ENCODE results near the gene TSPAN17. TPM values are rescaled to one million over a fixed set of nuclear protein-coding genes. Genes with fewer than 3 reads are reported as not detected.
"Not testable (repeated sequence)": the region's sequence is repeated elsewhere in the genome, so short reads cannot be mapped to it uniquely, and the experiment has no call there.

Gene TSPAN17, protein sequence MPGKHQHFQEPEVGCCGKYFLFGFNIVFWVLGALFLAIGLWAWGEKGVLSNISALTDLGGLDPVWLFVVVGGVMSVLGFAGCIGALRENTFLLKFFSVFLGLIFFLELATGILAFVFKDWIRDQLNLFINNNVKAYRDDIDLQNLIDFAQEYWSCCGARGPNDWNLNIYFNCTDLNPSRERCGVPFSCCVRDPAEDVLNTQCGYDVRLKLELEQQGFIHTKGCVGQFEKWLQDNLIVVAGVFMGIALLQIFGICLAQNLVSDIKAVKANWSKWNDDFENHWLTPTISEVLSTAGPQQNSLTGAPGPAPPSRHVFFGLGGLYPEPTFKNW
- 10 to 100 TPM; 17.6 to 38.1 TPM for total RNA-seq

DNA sequence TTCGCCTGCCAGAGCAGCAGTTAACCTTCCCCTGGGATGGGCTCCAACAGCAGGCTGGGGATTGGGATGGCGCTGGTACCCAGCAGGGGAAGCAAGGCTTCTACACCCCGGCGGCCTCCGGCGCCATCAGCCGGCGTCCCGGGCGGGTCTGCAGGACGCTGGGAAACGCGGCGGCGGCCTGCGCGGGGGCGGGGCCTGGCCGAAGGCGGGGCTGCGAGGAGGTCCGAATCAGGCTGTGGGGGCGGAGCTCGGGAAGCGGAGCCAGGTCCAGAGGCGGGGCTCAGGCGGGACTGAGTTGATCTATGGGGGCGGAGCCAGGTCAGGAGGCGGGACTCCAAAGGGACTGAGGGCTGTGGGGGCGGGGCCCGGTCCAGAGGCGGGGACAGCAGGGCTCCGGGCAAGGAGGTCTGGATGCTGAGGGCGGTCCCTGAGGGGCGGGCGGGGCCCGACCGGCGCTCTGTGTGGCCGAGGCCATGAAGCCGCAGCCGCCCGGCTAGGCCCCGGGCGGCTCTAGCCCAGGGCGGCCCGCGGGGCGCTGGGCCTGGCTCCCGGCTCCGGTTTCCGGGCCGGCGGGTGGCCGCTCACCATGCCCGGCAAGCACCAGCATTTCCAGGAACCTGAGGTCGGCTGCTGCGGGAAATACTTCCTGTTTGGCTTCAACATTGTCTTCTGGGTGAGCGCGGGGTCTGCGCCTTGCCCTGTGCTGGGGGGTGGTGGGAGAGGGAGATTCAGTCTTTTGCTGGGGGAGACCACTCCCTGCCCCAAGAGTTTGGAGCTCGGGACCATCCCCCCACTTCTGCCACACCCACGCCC, at the start of gene TSPAN17:
Gene TSPAN17 (plus strand): TSS at position 455 of the 813 bp plus-strand sequence. CDS start 132 bp downstream, at position 587.
- peaks cover 4% of the 10 kb centered on the region for H3K4me1 ChIP-seq (replicated peaks)
- H3K27ac ChIP-seq, result peak within 1 kb of the TSS; percentile 48 to 63

DNA sequence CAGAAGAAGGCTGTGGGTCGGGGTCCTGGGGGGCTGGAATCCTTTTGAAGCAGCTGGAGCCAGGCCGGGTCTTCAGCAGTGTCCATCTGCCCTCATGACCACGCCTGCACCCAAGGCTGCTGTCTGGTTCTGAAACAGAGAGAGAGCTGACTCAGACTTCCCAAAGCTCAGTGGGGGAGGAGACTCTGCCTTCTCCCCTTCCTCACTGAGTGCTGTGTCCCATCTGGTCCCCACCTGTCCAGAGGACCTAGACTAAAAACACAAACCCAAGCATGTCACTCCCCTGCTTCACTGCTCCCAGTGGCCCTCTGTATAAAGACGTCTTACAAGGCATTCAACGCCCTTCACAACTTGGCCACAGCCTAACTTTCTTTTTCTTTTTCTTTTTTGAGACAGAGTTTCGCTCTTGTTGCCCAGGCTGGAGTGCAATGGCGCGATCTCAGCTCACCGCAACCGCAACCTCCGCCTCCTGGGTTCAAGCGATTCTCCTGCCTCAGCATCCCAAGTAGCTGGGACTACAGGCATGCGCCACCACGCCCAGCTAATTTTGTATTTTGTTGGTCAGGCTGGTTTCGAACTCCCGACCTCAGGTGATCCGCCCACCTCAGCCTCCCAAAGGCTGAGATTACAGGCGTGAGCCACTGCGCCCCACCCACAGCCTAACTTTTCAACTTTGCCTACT, 47.4 kb upstream of the TSPAN17 start:
- H3K9me3 ChIP-seq; H3K4me3 ChIP-seq; DNase-seq (ENCODE audit: low spot score); H3K4me1 ChIP-seq (replicated peaks); H3K36me3 ChIP-seq; H3K27me3 ChIP-seq (replicated peaks; ENCODE audit: insufficient read depth); intact Hi-C loops (cut with DNase I); H3K27ac ChIP-seq: not testable (repeated sequence)
- WGBS, result 91% methylated on average over 19 of the region's 19 CpGs

More for the DNA sequence above, at the start of gene TSPAN17:
- peak within 1 kb of the TSS; percentile 54 to 64 for H3K4me3 ChIP-seq
- peak; percentile 100 for DNase-seq (ENCODE audit: low spot score)
- no peaks in the 10 kb centered on the region for H3K36me3 ChIP-seq
- TF ChIP-seq, protein P1, sequence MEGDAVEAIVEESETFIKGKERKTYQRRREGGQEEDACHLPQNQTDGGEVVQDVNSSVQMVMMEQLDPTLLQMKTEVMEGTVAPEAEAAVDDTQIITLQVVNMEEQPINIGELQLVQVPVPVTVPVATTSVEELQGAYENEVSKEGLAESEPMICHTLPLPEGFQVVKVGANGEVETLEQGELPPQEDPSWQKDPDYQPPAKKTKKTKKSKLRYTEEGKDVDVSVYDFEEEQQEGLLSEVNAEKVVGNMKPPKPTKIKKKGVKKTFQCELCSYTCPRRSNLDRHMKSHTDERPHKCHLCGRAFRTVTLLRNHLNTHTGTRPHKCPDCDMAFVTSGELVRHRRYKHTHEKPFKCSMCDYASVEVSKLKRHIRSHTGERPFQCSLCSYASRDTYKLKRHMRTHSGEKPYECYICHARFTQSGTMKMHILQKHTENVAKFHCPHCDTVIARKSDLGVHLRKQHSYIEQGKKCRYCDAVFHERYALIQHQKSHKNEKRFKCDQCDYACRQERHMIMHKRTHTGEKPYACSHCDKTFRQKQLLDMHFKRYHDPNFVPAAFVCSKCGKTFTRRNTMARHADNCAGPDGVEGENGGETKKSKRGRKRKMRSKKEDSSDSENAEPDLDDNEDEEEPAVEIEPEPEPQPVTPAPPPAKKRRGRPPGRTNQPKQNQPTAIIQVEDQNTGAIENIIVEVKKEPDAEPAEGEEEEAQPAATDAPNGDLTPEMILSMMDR (IDR thresholded peaks at IDR 0.05), result peak in 3 of 4 experiments; percentile 12 to 46 (median 45)
- TF ChIP-seq POLR2AphosphoS5 (IDR thresholded peaks at IDR 0.05) (peak; percentile 79), POLR2A (IDR thresholded peaks at IDR 0.05) (peak; percentile 71)
- no peaks in the 10 kb centered on the region for H3K9me3 ChIP-seq
- under 1% methylated on average over 60 of the region's 63 CpGs for WGBS
- H3K27me3 ChIP-seq (replicated peaks; ENCODE audit: insufficient read depth), result no peaks in the 10 kb centered on the region
- intact Hi-C loops (cut with DNase I), result loop anchor here (10.0 kb wide), 1 partner anchor 232 kb away; the partner anchor contains the start of gene CLTB

DNA sequence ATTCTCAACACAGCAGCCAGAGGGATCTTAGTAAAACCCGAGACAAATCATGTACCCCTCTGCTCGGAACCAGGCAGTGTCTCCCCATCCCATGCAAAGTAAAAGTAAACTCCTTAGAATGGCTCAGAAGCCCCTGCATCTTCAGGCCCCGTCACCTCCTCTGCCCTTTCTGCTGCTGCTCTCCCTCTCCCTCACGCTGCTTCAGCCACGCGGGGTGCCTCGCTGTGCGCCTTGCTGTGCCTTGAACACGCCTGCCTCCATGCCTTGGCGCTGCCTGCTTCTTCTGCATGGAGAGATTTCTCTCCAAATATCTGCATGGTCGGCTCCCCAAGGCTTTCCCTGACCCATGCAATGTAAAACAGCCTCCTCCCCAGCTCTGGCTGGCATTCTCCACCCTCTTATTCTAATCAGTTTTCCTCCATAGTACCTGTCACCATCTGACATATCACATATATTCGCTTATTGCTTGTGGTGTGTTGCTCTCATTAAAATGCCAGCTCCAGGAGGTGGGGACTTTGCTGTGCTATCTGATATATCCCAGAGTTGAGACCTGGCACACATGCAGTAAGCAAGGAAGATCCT, 45.3 kb upstream of the TSPAN17 start:
- intact Hi-C loops (cut with DNase I), result no loop called here
- TF ChIP-seq, protein P1 (IDR thresholded peaks at IDR 0.05), result no peak
- TF ChIP-seq POLR2A (IDR thresholded peaks at IDR 0.05) (no peak), POLR2AphosphoS5 (IDR thresholded peaks at IDR 0.05) (no peak)
- H3K27ac ChIP-seq, result no peak overlapping the region
- H3K9me3 ChIP-seq, result no peaks in the 10 kb centered on the region
- no peak overlapping the region for H3K4me3 ChIP-seq
- no peaks in the 10 kb centered on the region for H3K36me3 ChIP-seq
- no peaks in the 10 kb centered on the region for H3K27me3 ChIP-seq (replicated peaks; ENCODE audit: insufficient read depth)
- no peak for DNase-seq (ENCODE audit: low spot score)
- no peaks in the 10 kb centered on the region for H3K4me1 ChIP-seq (replicated peaks)
- 68% methylated on average over 12 of the region's 12 CpGs for WGBS

DNA sequence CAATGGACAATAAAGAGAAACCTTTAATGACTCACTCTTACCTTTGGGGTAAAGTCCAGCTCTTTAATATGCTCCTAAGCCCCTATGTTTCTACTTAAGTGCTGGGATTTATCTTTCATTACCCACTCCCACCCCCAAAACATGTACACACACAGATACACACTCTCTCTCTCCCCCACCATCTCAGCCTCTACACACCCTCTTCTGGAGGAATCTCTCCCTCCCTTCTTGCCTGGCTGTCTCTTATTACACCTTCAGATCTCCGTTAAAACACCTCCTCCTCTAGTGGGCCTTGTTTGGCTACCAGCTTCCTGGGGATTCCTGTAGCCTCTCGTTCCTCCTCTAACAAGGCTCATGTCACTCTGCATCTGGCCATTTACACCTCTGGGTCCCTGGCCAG, 44.2 kb upstream of the TSPAN17 start:
- intact Hi-C loops (cut with DNase I), result no loop called here
- no peak for TF ChIP-seq POLR2A (IDR thresholded peaks at IDR 0.05)
- TF ChIP-seq, protein P1 (IDR thresholded peaks at IDR 0.05), result no peak
- TF ChIP-seq POLR2AphosphoS5 (IDR thresholded peaks at IDR 0.05), result no peak
- Histone ChIP-seq H3K27ac (no peak overlapping the region), H3K36me3 (no peaks in the 10 kb centered on the region), H3K9me3 (no peaks in the 10 kb centered on the region), H3K4me3 (no peak overlapping the region), H3K4me1 (replicated peaks) (no peaks in the 10 kb centered on the region), H3K27me3 (replicated peaks; ENCODE audit: insufficient read depth) (no peaks in the 10 kb centered on the region)
- WGBS, result 14% methylated on average over 2 of the region's 2 CpGs
- DNase-seq (ENCODE audit: low spot score), result no peak

DNA sequence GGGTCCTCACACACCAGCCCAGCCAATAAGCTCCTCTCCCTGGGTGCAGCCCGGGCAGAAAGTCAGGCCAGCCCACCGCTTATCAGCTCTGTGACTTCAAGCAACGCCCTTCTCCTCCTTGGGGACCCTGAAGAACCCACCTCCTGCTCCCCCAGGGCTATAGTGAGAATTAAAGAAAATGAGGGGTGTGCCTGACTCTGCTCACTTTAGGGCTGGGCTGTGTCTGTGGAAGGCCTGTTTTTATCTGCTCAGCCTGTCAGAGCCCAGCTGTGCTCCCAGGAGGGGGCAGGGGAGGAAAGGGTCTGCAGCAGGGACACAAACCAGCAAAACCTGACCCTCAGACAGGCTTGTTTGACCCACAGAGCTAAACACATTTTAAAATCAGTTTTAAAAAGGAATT, 41.3 kb upstream of the TSPAN17 start:
- no peaks in the 10 kb centered on the region for H3K4me1 ChIP-seq (replicated peaks)
- no peaks in the 10 kb centered on the region for H3K27me3 ChIP-seq (replicated peaks; ENCODE audit: insufficient read depth)
- DNase-seq (ENCODE audit: low spot score), result no peak
- H3K36me3 ChIP-seq, result no peaks in the 10 kb centered on the region
- intact Hi-C loops (cut with DNase I), result no loop called here
- TF ChIP-seq, protein P1 (IDR thresholded peaks at IDR 0.05), result no peak
- TF ChIP-seq POLR2AphosphoS5 (IDR thresholded peaks at IDR 0.05), result no peak
- TF ChIP-seq POLR2A (IDR thresholded peaks at IDR 0.05), result no peak
- no peak overlapping the region for H3K27ac ChIP-seq
- no peaks in the 10 kb centered on the region for H3K9me3 ChIP-seq
- WGBS, result 54% methylated on average over 3 of the region's 3 CpGs
- no peak overlapping the region for H3K4me3 ChIP-seq
